PC-9 (cell line): ENCODE data around the gene PSEN1. TPM values are rescaled to one million over a fixed set of nuclear protein-coding genes. Genes with fewer than 3 reads are reported as not detected.

Source experiments
- BruUV-seq: library from RNA; stranded (reverse); fragments of 400-500 nt; replicated peaks from 2 replicates; lab custom pipeline; 2021; lab: Mats Ljungman, UMichigan
- CTCF ChIA-PET: fragments of 300-600 bp; sonication (Branson Sonifier 250); formaldehyde crosslinking; loops from one replicate; lab custom pipeline; 2022; ENCODE audit warnings: antibody characterized with exemption; lab: Charles Lee
- POLR2A ChIA-PET: fragments of 300-600 bp; sonication (Branson Sonifier 250); formaldehyde crosslinking; loops from one replicate; lab custom pipeline; 2022; ENCODE audit warnings: antibody characterized with exemption; ENCODE audit not compliant: unreplicated experiment; lab: Charles Lee
- DNase-seq, 2 experiments: peaks; one replicate each; pipeline versions ENCODE4 v3.0.0 to v3.0.0-alpha.2; 2015 to 2022; ENCODE audit warnings: mixed read lengths in 1 of 2
- H2AFZ ChIP-seq: fragments of 200-600 bp; sonication (generic); 2 replicates; pipeline ENCODE4 v1.8.1; 2017; ENCODE audit warnings: antibody characterized with exemption
- H3F3A ChIP-seq: fragments of 200-600 bp; sonication (generic); 2 replicates; pipeline ENCODE4 v1.8.1; 2017; ENCODE audit warnings: antibody characterized with exemption, mild to moderate bottlenecking, low read depth; ENCODE audit not compliant: insufficient read depth
- H3K27ac ChIP-seq: fragments of 200-600 bp; sonication (generic); 2 replicates; pipeline ENCODE4 v1.6.1; 2016; ENCODE audit warnings: mixed run types
- H3K27me3 ChIP-seq: fragments of 200-600 bp; sonication (generic); 2 replicates; pipeline ENCODE4 v1.6.1; 2016; ENCODE audit warnings: low read depth, mixed run types; ENCODE audit not compliant: insufficient read depth
- H3K36me3 ChIP-seq: fragments of 200-600 bp; sonication (generic); 2 replicates; pipeline ENCODE4 v1.6.1; 2016; ENCODE audit warnings: low read depth, mixed run types
- H3K4me1 ChIP-seq: fragments of 200-600 bp; sonication (generic); replicated peaks from 2 replicates; pipeline ENCODE4 v1.6.1; 2016; ENCODE audit warnings: mixed run types; ENCODE audit not compliant: insufficient read depth
- H3K4me2 ChIP-seq: fragments of 200-600 bp; sonication (generic); 2 replicates; pipeline ENCODE4 v1.6.1; 2017; ENCODE audit warnings: mixed run types
- H3K4me3 ChIP-seq: fragments of 200-600 bp; sonication (generic); 2 replicates; pipeline ENCODE4 v1.6.1; 2016; ENCODE audit warnings: mixed run types
- H3K79me2 ChIP-seq: fragments of 200-600 bp; sonication (generic); 2 replicates; pipeline ENCODE4 v1.6.1; 2017; ENCODE audit warnings: low read depth, mixed run types
- H3K9me2 ChIP-seq: fragments of 200-600 bp; sonication (generic); 2 replicates; pipeline ENCODE4 v1.8.1; 2017; ENCODE audit warnings: mild to moderate bottlenecking; ENCODE audit not compliant: insufficient read depth
- H3K9me3 ChIP-seq: fragments of 200-600 bp; sonication (generic); 2 replicates; pipeline ENCODE4 v1.8.1; 2016; ENCODE audit warnings: low read depth; ENCODE audit not compliant: insufficient read depth
- H4K20me1 ChIP-seq: fragments of 200-600 bp; sonication (generic); 2 replicates; pipeline ENCODE4 v1.8.1; 2017; ENCODE audit not compliant: insufficient read depth
- EZH2 ChIP-seq: fragments of 200-600 bp; sonication (generic); IDR thresholded peaks from 2 replicates; pipeline ENCODE4 v1.8.0; 2017; ENCODE audit warnings: antibody characterized with exemption, low read depth
- intact Hi-C: fragments of 100-400 bp; cut with micrococcal nuclease; formaldehyde crosslinking; loops from one replicate; pipeline ENCODE4 v1.10.0; 2022; ENCODE audit not compliant: unreplicated experiment
- total RNA-seq: library from RNA; stranded (reverse); gene quantifications from 2 replicates; pipeline ENCODE4 v1.2.3, GENCODE V29; 2021
- TF ChIP-seq, protein P1 (sequence below): fragments of 200-600 bp; sonication (generic); conservative IDR thresholded peaks from 2 replicates; pipeline ENCODE4 v1.6.1; 2017; ENCODE audit warnings: mixed run types, antibody characterized with exemption, mild to moderate bottlenecking, moderate library complexity

Gene PSEN1
- total RNA-seq, 1 experiment from 2014 or later: 44.0 TPM

DNA sequence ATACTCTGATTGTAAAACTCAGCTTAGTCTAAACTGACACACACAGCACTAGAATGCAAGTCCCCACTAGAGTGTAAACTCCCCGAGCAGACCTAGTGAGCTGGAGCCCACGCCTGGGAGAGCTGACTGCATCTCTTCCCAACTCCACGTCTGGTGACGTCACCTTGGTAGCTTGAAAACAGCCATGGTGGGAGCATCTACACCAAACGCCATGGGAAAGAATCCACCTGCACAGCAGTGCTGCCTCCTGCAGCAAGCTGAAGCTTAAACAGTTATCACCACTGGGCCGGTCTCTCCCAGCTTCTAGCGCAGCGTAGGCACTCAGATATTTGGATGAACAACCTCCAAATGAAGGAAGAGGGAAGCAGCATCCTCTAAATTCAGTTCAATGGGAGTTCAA, 96.7 kb downstream of the PSEN1 start:
- Histone ChIP-seq H2AFZ (no peak overlapping the region), H3F3A (peaks cover 18% of the 10 kb centered on the region; the same call in 1 of the 2 replicates), H3K4me1 (peaks cover 14% of the 10 kb centered on the region), H3K27ac (no peak overlapping the region), H3K4me2 (no peak overlapping the region), H4K20me1 (no peaks in the 10 kb centered on the region), H3K9me3 (no peaks in the 10 kb centered on the region), H3K27me3 (peaks cover 41% of the 10 kb centered on the region; the same call in 1 of the 2 replicates), H3K9me2 (no peaks in the 10 kb centered on the region), H3K4me3 (no peak overlapping the region), H3K79me2 (no peaks in the 10 kb centered on the region), H3K36me3 (no peaks in the 10 kb centered on the region)
- no peak for DNase-seq
- no TSS peak for BruUV-seq
- TF ChIP-seq, protein P1, sequence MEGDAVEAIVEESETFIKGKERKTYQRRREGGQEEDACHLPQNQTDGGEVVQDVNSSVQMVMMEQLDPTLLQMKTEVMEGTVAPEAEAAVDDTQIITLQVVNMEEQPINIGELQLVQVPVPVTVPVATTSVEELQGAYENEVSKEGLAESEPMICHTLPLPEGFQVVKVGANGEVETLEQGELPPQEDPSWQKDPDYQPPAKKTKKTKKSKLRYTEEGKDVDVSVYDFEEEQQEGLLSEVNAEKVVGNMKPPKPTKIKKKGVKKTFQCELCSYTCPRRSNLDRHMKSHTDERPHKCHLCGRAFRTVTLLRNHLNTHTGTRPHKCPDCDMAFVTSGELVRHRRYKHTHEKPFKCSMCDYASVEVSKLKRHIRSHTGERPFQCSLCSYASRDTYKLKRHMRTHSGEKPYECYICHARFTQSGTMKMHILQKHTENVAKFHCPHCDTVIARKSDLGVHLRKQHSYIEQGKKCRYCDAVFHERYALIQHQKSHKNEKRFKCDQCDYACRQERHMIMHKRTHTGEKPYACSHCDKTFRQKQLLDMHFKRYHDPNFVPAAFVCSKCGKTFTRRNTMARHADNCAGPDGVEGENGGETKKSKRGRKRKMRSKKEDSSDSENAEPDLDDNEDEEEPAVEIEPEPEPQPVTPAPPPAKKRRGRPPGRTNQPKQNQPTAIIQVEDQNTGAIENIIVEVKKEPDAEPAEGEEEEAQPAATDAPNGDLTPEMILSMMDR: no peak
- no peak for TF ChIP-seq EZH2
- POLR2A ChIA-PET: no interaction called here
- intact Hi-C loops: no loop called here
- CTCF ChIA-PET: no interaction called here

- ChIA-PET CTCF (no interaction called here), POLR2A (no interaction called here)
Measured at GRCh38 chr14:73233564-73233963, 97.3 kb downstream of the PSEN1 start.

DNA sequence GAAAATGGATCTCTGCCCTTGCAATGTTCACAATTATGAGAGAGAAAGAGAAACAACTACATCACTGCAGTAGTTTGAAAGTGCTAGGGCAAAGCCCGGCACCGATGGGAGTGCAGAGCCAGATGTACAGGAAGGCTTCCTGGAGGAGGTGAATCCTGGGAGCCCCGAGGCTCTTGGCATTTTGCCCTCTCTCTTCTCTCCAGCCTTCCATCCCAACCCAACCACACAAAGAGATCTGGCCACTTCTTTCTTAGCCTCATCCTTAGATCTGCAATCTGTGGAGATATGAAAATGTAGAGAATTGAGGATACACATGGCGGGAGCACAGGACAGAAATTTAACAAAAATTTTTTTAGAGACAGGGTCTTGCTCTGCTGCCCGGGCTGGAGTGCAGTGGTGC, 97.7 kb downstream of the PSEN1 start:
- no peak overlapping the region for H3K4me3 ChIP-seq
- H3K27me3 ChIP-seq: peaks cover 41% of the 10 kb centered on the region; the same call in 1 of the 2 replicates
- ChIA-PET CTCF (no interaction called here), POLR2A (no interaction called here)
- H3K4me2 ChIP-seq: no peak overlapping the region
- TF ChIP-seq EZH2: no peak
- TF ChIP-seq, protein P1: no peak
- no peaks in the 10 kb centered on the region for H4K20me1 ChIP-seq
- BruUV-seq: no TSS peak
- H3K4me1 ChIP-seq: peaks cover 8% of the 10 kb centered on the region
- DNase-seq: no peak
- no peaks in the 10 kb centered on the region for H3K36me3 ChIP-seq
- no peaks in the 10 kb centered on the region for H3K9me2 ChIP-seq
- peaks cover 13% of the 10 kb centered on the region; the same call in 1 of the 2 replicates for H3F3A ChIP-seq
- no peaks in the 10 kb centered on the region for H3K79me2 ChIP-seq
- no peaks in the 10 kb centered on the region for H3K9me3 ChIP-seq
- no peak overlapping the region for H3K27ac ChIP-seq
- intact Hi-C loops: no loop called here
- no peak overlapping the region for H2AFZ ChIP-seq

More at GRCh38 chr14:73233564-73233963, 97.3 kb downstream of the PSEN1 start:
- Histone ChIP-seq H3K9me2 (no peaks in the 10 kb centered on the region), H3F3A (peaks cover 13% of the 10 kb centered on the region; the same call in 1 of the 2 replicates), H3K4me2 (no peak overlapping the region), H3K4me3 (no peak overlapping the region), H3K27me3 (peaks cover 41% of the 10 kb centered on the region; the same call in 1 of the 2 replicates), H3K36me3 (no peaks in the 10 kb centered on the region), H3K27ac (no peak overlapping the region), H3K9me3 (no peaks in the 10 kb centered on the region), H3K79me2 (no peaks in the 10 kb centered on the region), H3K4me1 (peaks cover 12% of the 10 kb centered on the region), H4K20me1 (no peaks in the 10 kb centered on the region), H2AFZ (no peak overlapping the region)
- intact Hi-C loops: no loop called here
- TF ChIP-seq, protein P1: no peak
- TF ChIP-seq EZH2: no peak
- BruUV-seq: no TSS peak
- DNase-seq: no peak
